HG02642 (cell line): ENCODE data around the gene BATF.
"Not testable (repeated sequence)": the region's sequence is repeated elsewhere in the genome, so short reads cannot be mapped to it uniquely, and the experiment has no call there.

ENCODE experiments used
- ATAC-seq: cut with Tn5 transposase; IDR thresholded peaks from one replicate; pipeline ENCODE4 v1.9.1; 2021; ENCODE audit warnings: mild to moderate bottlenecking; ENCODE audit not compliant: unreplicated experiment, poor library complexity

The BATF gene

GRCh38 chr14:75522224-75522982 lies at the start of gene BATF:
BATF (plus strand) TSS chr14:75522469; CDS start chr14:75522683, 214 bp downstream.
- peak; percentile 70 for ATAC-seq

- ATAC-seq, result not testable (repeated sequence)
Measured at GRCh38 chr14:75474127-75474526, 48.1 kb upstream of the BATF start.

GRCh38 chr14:75476274-75476995 lies 45.8 kb upstream of the BATF start:
- ATAC-seq, result no peak

GRCh38 chr14:75477881-75478280 lies 44.4 kb upstream of the BATF start:
- no peak for ATAC-seq

- peak; percentile 55 for ATAC-seq
Measured at GRCh38 chr14:75479770-75480600, 42.3 kb upstream of the BATF start.

- no peak for ATAC-seq
Measured at GRCh38 chr14:75482366-75482765, 39.9 kb upstream of the BATF start.

- no peak for ATAC-seq
Measured at GRCh38 chr14:75484711-75485429, 37.4 kb upstream of the BATF start.

- ATAC-seq, result no peak
Measured at GRCh38 chr14:75486318-75486717, 36.0 kb upstream of the BATF start.

- peak; percentile 57 for ATAC-seq
Measured at GRCh38 chr14:75487155-75487671, 35.1 kb upstream of the BATF start.

GRCh38 chr14:75489480-75489837 lies 32.8 kb upstream of the BATF start:
- ATAC-seq, result no peak

- no peak for ATAC-seq
Measured at GRCh38 chr14:75491376-75491978, 30.8 kb upstream of the BATF start.

GRCh38 chr14:75492832-75493591 lies 29.3 kb upstream of the BATF start:
- no peak for ATAC-seq

GRCh38 chr14:75493592-75494087 lies 28.6 kb upstream of the BATF start:
- no peak for ATAC-seq

GRCh38 chr14:75494896-75495295 lies 27.4 kb upstream of the BATF start:
- ATAC-seq, result no peak

- ATAC-seq, result no peak
Measured at GRCh38 chr14:75495399-75495798, 26.9 kb upstream of the BATF start.

- ATAC-seq, result no peak
Measured at GRCh38 chr14:75495882-75496281, 26.4 kb upstream of the BATF start.

GRCh38 chr14:75496755-75497154 lies 25.5 kb upstream of the BATF start:
- ATAC-seq, result no peak

GRCh38 chr14:75497191-75497590 lies 25.1 kb upstream of the BATF start:
- ATAC-seq, result peak; percentile 48

- ATAC-seq, result no peak
Measured at GRCh38 chr14:75497701-75498100, 24.6 kb upstream of the BATF start.
